RWPE2 (cell line): Measurements from ENCODE around the gene SMOC1.

ENCODE experiments used
- ATAC-seq: fragments of 200-7000 bp; cut with Tn5 transposase; 3 replicates; pipeline ENCODE4 v1.9.1; 2021; ENCODE audit warnings: low read depth
- DNase-seq: peaks from one replicate; pipeline ENCODE4 v3.0.0-alpha.2; 2020; ENCODE audit warnings: low spot score
- H3K27ac ChIP-seq: fragments of 450-650 bp; 2 replicates; pipeline ENCODE4 v1.5.1; 2017; ENCODE audit warnings: mild to moderate bottlenecking; ENCODE audit not compliant: poor library complexity, severe bottlenecking
- H3K27me3 ChIP-seq: fragments of 250-450 bp; sonication (Bioruptor Pico); 2 replicates; pipeline ENCODE4 v1.5.1; 2021; ENCODE audit warnings: mild to moderate bottlenecking, moderate library complexity; ENCODE audit not compliant: insufficient read depth, poor library complexity, severe bottlenecking
- H3K36me3 ChIP-seq: fragments of 250-450 bp; sonication (Bioruptor Pico); 2 replicates; pipeline ENCODE4 v1.5.1; 2020; ENCODE audit warnings: low read depth, mild to moderate bottlenecking, moderate library complexity
- H3K4me1 ChIP-seq: fragments of 250-450 bp; sonication (Bioruptor Pico); 2 replicates; pipeline ENCODE4 v1.5.1; 2021; ENCODE audit warnings: mild to moderate bottlenecking, moderate library complexity; ENCODE audit not compliant: insufficient read depth, poor library complexity, severe bottlenecking
- H3K4me3 ChIP-seq: fragments of 250-450 bp; sonication (Bioruptor Pico); 2 replicates; pipeline ENCODE4 v1.5.1; 2021; ENCODE audit warnings: mild to moderate bottlenecking, moderate library complexity; ENCODE audit not compliant: severe bottlenecking
- H3K9me3 ChIP-seq: fragments of 250-450 bp; sonication (Bioruptor Pico); 2 replicates; pipeline ENCODE4 v1.5.1; 2021; ENCODE audit warnings: mild to moderate bottlenecking, moderate library complexity; ENCODE audit not compliant: severe bottlenecking
- CTCF ChIP-seq: fragments of 450-650 bp; IDR thresholded peaks from one replicate; pipeline ENCODE4 v1.5.1; 2017; ENCODE audit warnings: mild to moderate bottlenecking, moderate library complexity; ENCODE audit not compliant: poor library complexity, severe bottlenecking

The SMOC1 gene

DNA sequence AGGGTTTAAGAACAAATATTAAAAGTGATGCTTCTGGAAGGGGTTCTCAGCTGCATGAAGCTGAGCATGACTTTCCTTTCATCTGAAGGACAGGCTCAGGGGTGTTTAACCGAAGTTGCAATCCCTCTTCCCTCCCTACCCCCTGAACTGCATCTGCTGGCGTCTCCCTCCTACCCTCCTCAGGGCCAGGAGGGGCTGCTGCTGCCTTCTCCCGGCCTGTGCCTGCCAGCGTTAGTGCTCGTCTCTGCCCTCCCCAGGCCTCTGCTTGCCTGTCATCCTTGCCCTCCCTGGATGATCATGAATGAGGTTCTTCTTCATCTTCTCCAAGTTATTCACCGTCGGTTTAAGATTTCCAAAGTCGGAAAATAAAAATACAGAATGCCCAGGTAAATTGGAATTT, 12.2 kb downstream of the SMOC1 start:
- H3K36me3 ChIP-seq: no peaks in the 10 kb centered on the region
- TF ChIP-seq CTCF: no peak
- no peak for DNase-seq
- H3K9me3 ChIP-seq: peaks cover 6% of the 10 kb centered on the region
- ATAC-seq: no peak
- no peak overlapping the region for H3K27ac ChIP-seq
- no peak overlapping the region for H3K4me3 ChIP-seq
- H3K27me3 ChIP-seq: no peaks in the 10 kb centered on the region
- H3K4me1 ChIP-seq: no peaks in the 10 kb centered on the region

- H3K4me3 ChIP-seq: no peak overlapping the region
- no peak overlapping the region for H3K27ac ChIP-seq
- no peak for DNase-seq
- no peak for TF ChIP-seq CTCF
- peaks cover 4% of the 10 kb centered on the region for H3K9me3 ChIP-seq
- no peaks in the 10 kb centered on the region for H3K27me3 ChIP-seq
- ATAC-seq: no peak
- no peaks in the 10 kb centered on the region for H3K4me1 ChIP-seq
- no peaks in the 10 kb centered on the region; the same call in 1 of the 2 replicates for H3K36me3 ChIP-seq
Observed at GRCh38 chr14:69895109-69895508, 15.9 kb downstream of the SMOC1 start.

- Histone ChIP-seq H3K4me1 (no peaks in the 10 kb centered on the region), H3K4me3 (no peak overlapping the region), H3K9me3 (peaks cover 2% of the 10 kb centered on the region), H3K27me3 (no peaks in the 10 kb centered on the region), H3K36me3 (no peaks in the 10 kb centered on the region; the same call in 1 of the 2 replicates), H3K27ac (no peak overlapping the region)
- ATAC-seq: no peak
- no peak for DNase-seq
- TF ChIP-seq CTCF: no peak
Observed at GRCh38 chr14:69896080-69896479, 16.9 kb downstream of the SMOC1 start.

DNA sequence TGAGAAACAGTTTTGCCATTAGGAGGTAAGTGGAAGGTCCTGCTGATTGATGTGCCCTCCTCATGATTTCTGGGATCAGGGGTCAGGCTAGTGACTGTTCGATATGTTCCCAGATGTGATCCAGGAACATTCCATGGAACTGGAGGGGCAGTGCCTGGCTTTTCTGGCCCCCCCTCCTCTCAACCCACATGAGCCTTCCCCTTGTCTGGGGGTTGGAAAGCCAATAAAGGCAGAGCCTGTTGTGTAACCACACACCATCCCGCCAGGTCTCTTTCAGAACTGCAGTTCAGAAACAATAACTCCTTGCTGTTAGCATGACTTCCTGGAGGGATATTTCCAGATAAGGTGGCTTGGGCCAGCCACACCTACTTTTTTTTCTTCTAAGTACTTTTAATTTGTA, 17.8 kb downstream of the SMOC1 start:
- Histone ChIP-seq H3K27ac (no peak overlapping the region), H3K36me3 (no peaks in the 10 kb centered on the region; the same call in 1 of the 2 replicates), H3K4me3 (no peak overlapping the region), H3K9me3 (peaks cover 2% of the 10 kb centered on the region), H3K27me3 (no peaks in the 10 kb centered on the region), H3K4me1 (no peaks in the 10 kb centered on the region)
- TF ChIP-seq CTCF: no peak
- DNase-seq: no peak
- ATAC-seq: no peak

GRCh38 chr14:69900603-69901002, 21.4 kb downstream of the SMOC1 start:
- H3K27me3 ChIP-seq: no peaks in the 10 kb centered on the region
- H3K27ac ChIP-seq: no peak overlapping the region
- no peaks in the 10 kb centered on the region; the same call in 1 of the 2 replicates for H3K36me3 ChIP-seq
- peaks cover 2% of the 10 kb centered on the region for H3K9me3 ChIP-seq
- H3K4me3 ChIP-seq: no peak overlapping the region
- DNase-seq: no peak
- TF ChIP-seq CTCF: no peak
- ATAC-seq: no peak
- H3K4me1 ChIP-seq: no peaks in the 10 kb centered on the region
